ENCODE measurements around the gene PCAT6. TPM values are rescaled to one million over a fixed set of nuclear protein-coding genes. Genes with fewer than 3 reads are reported as not detected.

Gene PCAT6
- 1 to 10 TPM; 6.2 to 9.0 TPM for total RNA-seq

- intact Hi-C loops (cut with DNase I) = loop anchor here (5.0 kb wide), 2 partner anchors 52 to 77 kb away; partner anchors contain the start of gene RABIF
- Histone ChIP-seq H3K9me3 (no peaks in the 10 kb centered on the region), H3K27me3 (replicated peaks; ENCODE audit: insufficient read depth) (no peaks in the 10 kb centered on the region), H3K4me3 (peak within 1 kb of the TSS; percentile 50 to 62), H3K27ac (peak within 1 kb of the TSS; percentile 84 to 89), H3K36me3 (no peaks in the 10 kb centered on the region), H3K4me1 (replicated peaks) (no peaks in the 10 kb centered on the region)
- DNase-seq (ENCODE audit: low spot score) = peak; percentile 96
- TF ChIP-seq POLR2AphosphoS5 (IDR thresholded peaks at IDR 0.05) (peak; percentile 99), POLR2A (IDR thresholded peaks at IDR 0.05) (peak; percentile 95)
- TF ChIP-seq, protein P1, sequence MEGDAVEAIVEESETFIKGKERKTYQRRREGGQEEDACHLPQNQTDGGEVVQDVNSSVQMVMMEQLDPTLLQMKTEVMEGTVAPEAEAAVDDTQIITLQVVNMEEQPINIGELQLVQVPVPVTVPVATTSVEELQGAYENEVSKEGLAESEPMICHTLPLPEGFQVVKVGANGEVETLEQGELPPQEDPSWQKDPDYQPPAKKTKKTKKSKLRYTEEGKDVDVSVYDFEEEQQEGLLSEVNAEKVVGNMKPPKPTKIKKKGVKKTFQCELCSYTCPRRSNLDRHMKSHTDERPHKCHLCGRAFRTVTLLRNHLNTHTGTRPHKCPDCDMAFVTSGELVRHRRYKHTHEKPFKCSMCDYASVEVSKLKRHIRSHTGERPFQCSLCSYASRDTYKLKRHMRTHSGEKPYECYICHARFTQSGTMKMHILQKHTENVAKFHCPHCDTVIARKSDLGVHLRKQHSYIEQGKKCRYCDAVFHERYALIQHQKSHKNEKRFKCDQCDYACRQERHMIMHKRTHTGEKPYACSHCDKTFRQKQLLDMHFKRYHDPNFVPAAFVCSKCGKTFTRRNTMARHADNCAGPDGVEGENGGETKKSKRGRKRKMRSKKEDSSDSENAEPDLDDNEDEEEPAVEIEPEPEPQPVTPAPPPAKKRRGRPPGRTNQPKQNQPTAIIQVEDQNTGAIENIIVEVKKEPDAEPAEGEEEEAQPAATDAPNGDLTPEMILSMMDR (IDR thresholded peaks at IDR 0.05) = peak in 1 of 4 experiments; percentile 30
- under 1% methylated on average over 49 of the region's 53 CpGs for WGBS
Observed at GRCh38 chr1:202810615-202811295, at the start of gene PCAT6. Gene PCAT6, plus strand, starts transcription at chr1:202810954.

DNA sequence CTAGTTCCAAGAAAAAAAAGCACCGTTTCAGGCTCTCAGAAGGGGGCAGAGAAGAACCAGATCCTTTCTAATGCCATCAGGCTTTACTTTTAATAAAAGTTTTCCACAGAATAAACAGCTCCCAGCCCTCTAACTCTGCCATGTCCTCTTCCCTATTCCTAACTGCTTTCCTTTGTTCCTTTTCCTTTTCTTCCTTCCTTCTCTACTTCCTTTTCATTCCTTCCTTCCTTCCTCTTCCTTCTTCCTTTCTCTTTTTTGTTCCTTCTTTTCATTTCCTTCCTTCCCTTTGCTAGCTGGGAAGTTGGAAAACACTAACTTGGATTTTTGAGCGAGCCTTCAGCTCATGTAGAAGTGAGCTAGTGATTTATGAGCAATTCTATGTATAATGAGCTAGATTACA, 48.7 kb upstream of the PCAT6 start:
- WGBS = 45% methylated on average over 2 of the region's 2 CpGs
- no peaks in the 10 kb centered on the region for H3K4me1 ChIP-seq (replicated peaks)
- intact Hi-C loops (cut with DNase I) = no loop called here
- no peak for TF ChIP-seq POLR2A (IDR thresholded peaks at IDR 0.05)
- TF ChIP-seq POLR2AphosphoS5 (IDR thresholded peaks at IDR 0.05) = no peak
- H3K27ac ChIP-seq = no peak overlapping the region
- H3K27me3 ChIP-seq (replicated peaks; ENCODE audit: insufficient read depth) = no peaks in the 10 kb centered on the region
- peaks cover 0 to 3% of the 10 kb centered on the region in 2 donors for H3K36me3 ChIP-seq
- H3K4me3 ChIP-seq = no peak overlapping the region
- no peaks in the 10 kb centered on the region for H3K9me3 ChIP-seq
- DNase-seq (ENCODE audit: low spot score) = no peak

GRCh38 chr1:202765721-202766120, 45.0 kb upstream of the PCAT6 start:
- no peak for TF ChIP-seq POLR2A (IDR thresholded peaks at IDR 0.05)
- TF ChIP-seq POLR2AphosphoS5 (IDR thresholded peaks at IDR 0.05) = no peak
- TF ChIP-seq, protein P1 (IDR thresholded peaks at IDR 0.05) = no peak
- 83% methylated on average over 1 of the region's 1 CpG for whole genome bisulfite sequencing
- intact Hi-C loops (cut with DNase I) = no loop called here
- H3K27ac ChIP-seq = no peak overlapping the region
- peaks cover 0 to 3% of the 10 kb centered on the region in 2 donors for H3K36me3 ChIP-seq
- no peak for DNase-seq (ENCODE audit: low spot score)
- H3K4me3 ChIP-seq = no peak overlapping the region
- no peaks in the 10 kb centered on the region for H3K27me3 ChIP-seq (replicated peaks; ENCODE audit: insufficient read depth)
- no peaks in the 10 kb centered on the region for H3K4me1 ChIP-seq (replicated peaks)
- no peaks in the 10 kb centered on the region for H3K9me3 ChIP-seq

DNA sequence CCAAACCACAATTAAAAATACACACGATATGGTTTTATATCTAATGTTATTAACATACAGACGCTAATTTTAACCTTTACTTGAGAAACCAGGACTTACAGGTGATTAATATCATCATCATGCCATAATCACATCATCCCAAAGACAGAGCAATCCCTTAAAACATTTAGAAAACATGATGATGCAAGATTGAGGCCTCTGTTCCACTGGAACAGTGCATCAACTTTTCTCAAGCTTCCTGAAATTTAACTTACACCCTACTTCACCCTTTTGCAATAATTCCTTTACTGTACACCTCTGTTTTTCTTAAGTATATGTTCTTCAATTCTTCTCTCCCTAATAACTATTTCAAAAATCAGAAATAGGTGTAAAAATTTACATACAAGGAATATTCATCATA, 40.6 kb upstream of the PCAT6 start:
- intact Hi-C loops (cut with DNase I) = no loop called here
- Histone ChIP-seq H3K4me3 (no peak overlapping the region), H3K27me3 (replicated peaks; ENCODE audit: insufficient read depth) (no peaks in the 10 kb centered on the region), H3K27ac (no peak overlapping the region), H3K36me3 (peaks cover 0 to 12% of the 10 kb centered on the region in 2 donors), H3K4me1 (replicated peaks) (no peaks in the 10 kb centered on the region), H3K9me3 (no peaks in the 10 kb centered on the region)
- TF ChIP-seq POLR2A (IDR thresholded peaks at IDR 0.05) = no peak
- TF ChIP-seq POLR2AphosphoS5 (IDR thresholded peaks at IDR 0.05) = no peak
- TF ChIP-seq, protein P1 (IDR thresholded peaks at IDR 0.05) = no peak
- WGBS = 91% methylated on average over 2 of the region's 2 CpGs
- no peak for DNase-seq (ENCODE audit: low spot score)

DNA sequence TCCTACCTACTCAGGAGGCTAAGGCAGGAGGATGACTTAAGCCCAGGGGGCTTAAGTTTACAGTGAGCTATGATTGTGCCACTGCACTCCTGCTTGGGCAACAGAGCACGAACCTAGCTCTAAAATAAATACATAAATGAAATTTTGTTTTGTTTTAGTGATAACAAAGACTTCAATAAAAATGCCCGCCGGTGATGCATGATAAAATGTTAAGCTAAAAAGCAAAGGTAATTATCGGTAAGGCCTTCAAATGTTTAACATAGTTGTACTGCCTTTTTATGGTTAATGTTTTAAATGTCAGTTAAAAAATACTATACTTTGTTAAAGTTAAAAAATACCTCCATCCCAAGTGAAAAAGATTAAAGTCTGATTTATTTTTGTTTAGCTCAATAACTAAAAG, 29.6 kb upstream of the PCAT6 start:
- Histone ChIP-seq H3K27me3 (replicated peaks; ENCODE audit: insufficient read depth) (no peaks in the 10 kb centered on the region), H3K9me3 (no peaks in the 10 kb centered on the region), H3K27ac (no peak overlapping the region), H3K36me3 (no peaks in the 10 kb centered on the region), H3K4me3 (no peak overlapping the region), H3K4me1 (replicated peaks) (peaks cover 4% of the 10 kb centered on the region)
- no peak for DNase-seq (ENCODE audit: low spot score)
- intact Hi-C loops (cut with DNase I) = no loop called here
- TF ChIP-seq, protein P1 (IDR thresholded peaks at IDR 0.05) = no peak
- TF ChIP-seq POLR2A (IDR thresholded peaks at IDR 0.05) = no peak
- no peak for TF ChIP-seq POLR2AphosphoS5 (IDR thresholded peaks at IDR 0.05)
- 33% methylated on average over 4 of the region's 4 CpGs for WGBS

All from prostate gland (tissue), 2 donors.